GM19397 (cell line): ENCODE measurements around the gene VAV2.
"Not testable (repeated sequence)": the region's sequence is repeated elsewhere in the genome, so short reads cannot be mapped to it uniquely, and the experiment has no call there.

Source experiments
- ATAC-seq: cut with Tn5 transposase; IDR thresholded peaks from one replicate; pipeline ENCODE4 v1.9.1; 2021; ENCODE audit warnings: mild to moderate bottlenecking, moderate library complexity; ENCODE audit not compliant: unreplicated experiment

The VAV2 gene

GRCh38 chr9:133926165-133926856, 65.8 kb downstream of the VAV2 start:
- no peak for ATAC-seq

- ATAC-seq, result no peak
Observed at GRCh38 chr9:133924453-133924852, 67.7 kb downstream of the VAV2 start.

- not testable (repeated sequence) for ATAC-seq
Observed at GRCh38 chr9:133923608-133924007, 68.5 kb downstream of the VAV2 start.

GRCh38 chr9:133921866-133922265, 70.3 kb downstream of the VAV2 start:
- ATAC-seq, result no peak

GRCh38 chr9:133920471-133920870, 71.7 kb downstream of the VAV2 start:
- no peak for ATAC-seq

- no peak for ATAC-seq
Observed at GRCh38 chr9:133919253-133920115, 72.6 kb downstream of the VAV2 start.

- no peak for ATAC-seq
Observed at GRCh38 chr9:133918111-133918813, 73.9 kb downstream of the VAV2 start.

GRCh38 chr9:133917375-133917774, 74.7 kb downstream of the VAV2 start:
- ATAC-seq, result no peak

GRCh38 chr9:133916159-133916541, 76.0 kb downstream of the VAV2 start:
- ATAC-seq, result no peak

GRCh38 chr9:133915534-133916158, 76.5 kb downstream of the VAV2 start:
- ATAC-seq, result no peak

- no peak for ATAC-seq
Observed at GRCh38 chr9:133914442-133915342, 77.4 kb downstream of the VAV2 start.

- no peak for ATAC-seq
Observed at GRCh38 chr9:133913571-133914369, 78.4 kb downstream of the VAV2 start.

- no peak for ATAC-seq
Observed at GRCh38 chr9:133910855-133911514, 81.1 kb downstream of the VAV2 start.

GRCh38 chr9:133906932-133907910, 84.9 kb downstream of the VAV2 start:
- ATAC-seq, result no peak

GRCh38 chr9:133906218-133906617, 85.9 kb downstream of the VAV2 start:
- no peak for ATAC-seq

- no peak for ATAC-seq
Observed at GRCh38 chr9:133905493-133905892, 86.6 kb downstream of the VAV2 start.

GRCh38 chr9:133904346-133905090, 87.6 kb downstream of the VAV2 start:
- ATAC-seq, result no peak
